Measurements from ENCODE around the gene TYW5.

DNA sequence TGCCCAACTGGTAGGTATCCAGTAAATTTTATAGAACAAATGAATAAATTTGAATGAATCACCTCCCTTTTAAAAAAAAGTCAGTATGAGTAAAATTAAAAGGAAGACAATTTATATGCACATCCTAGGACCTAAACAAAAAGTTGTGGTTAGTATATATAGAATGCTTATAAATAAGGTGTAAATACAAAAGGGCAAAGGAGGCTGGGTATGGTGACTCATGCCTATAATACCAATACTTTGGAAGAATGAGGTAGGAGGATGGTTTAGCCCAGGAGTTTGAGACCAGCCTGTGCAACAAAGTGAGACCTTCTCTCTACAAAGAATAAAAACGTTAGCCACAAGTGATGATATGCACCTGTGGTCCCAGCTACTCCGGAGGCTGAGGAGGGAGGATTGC, 31.4 kb downstream of the TYW5 start:
- TF ChIP-seq POLR2AphosphoS5 (IDR thresholded peaks at IDR 0.05; ENCODE audit: low read depth, low read length) (no peak), POLR2A (IDR thresholded peaks at IDR 0.05; ENCODE audit: low read depth, low read length) (no peak), POU2F2 (IDR thresholded peaks at IDR 0.05; ENCODE audit: low read depth, low read length) (no peak)
